GM19351 (cell line): ENCODE data around the gene PEX5L.
"Not testable (repeated sequence)": the region's sequence is repeated elsewhere in the genome, so short reads cannot be mapped to it uniquely, and the experiment has no call there.

ENCODE experiments used
- ATAC-seq: cut with Tn5 transposase; IDR thresholded peaks from one replicate; pipeline ENCODE4 v1.9.1; 2021; ENCODE audit warnings: mild to moderate bottlenecking, moderate library complexity; ENCODE audit not compliant: unreplicated experiment

PEX5L gene

GRCh38 chr3:180017846-180018245, 18.9 kb downstream of the PEX5L start:
- ATAC-seq: no peak

GRCh38 chr3:180011927-180012326, 24.8 kb downstream of the PEX5L start:
- no peak for ATAC-seq

- not testable (repeated sequence) for ATAC-seq
These were observed 28.4 kb downstream of the PEX5L start for GRCh38 chr3:180008318-180008717.

- no peak for ATAC-seq
These were observed 32.2 kb downstream of the PEX5L start for GRCh38 chr3:180004542-180004941.

GRCh38 chr3:180002006-180002405, 34.7 kb downstream of the PEX5L start:
- no peak for ATAC-seq

- ATAC-seq: no peak
These were observed 36.2 kb downstream of the PEX5L start for GRCh38 chr3:180000500-180000899.

- ATAC-seq: no peak
These were observed 41.3 kb downstream of the PEX5L start for GRCh38 chr3:179995406-179995805.

GRCh38 chr3:179991883-179992282, 44.9 kb downstream of the PEX5L start:
- no peak for ATAC-seq

GRCh38 chr3:179991104-179991503, 45.6 kb downstream of the PEX5L start:
- ATAC-seq: no peak

GRCh38 chr3:179981646-179982045, 55.1 kb downstream of the PEX5L start:
- no peak for ATAC-seq

GRCh38 chr3:179977356-179977755, 59.4 kb downstream of the PEX5L start:
- ATAC-seq: no peak

GRCh38 chr3:179973931-179974361, 62.8 kb downstream of the PEX5L start:
- ATAC-seq: no peak

- ATAC-seq: no peak
These were observed 63.8 kb downstream of the PEX5L start for GRCh38 chr3:179972881-179973423.

- ATAC-seq: no peak
These were observed 65.5 kb downstream of the PEX5L start for GRCh38 chr3:179971280-179971679.

- no peak for ATAC-seq
These were observed 66.0 kb downstream of the PEX5L start for GRCh38 chr3:179970746-179971145.

- ATAC-seq: no peak
These were observed 67.2 kb downstream of the PEX5L start for GRCh38 chr3:179969525-179969924.

GRCh38 chr3:179967622-179968021, 69.1 kb downstream of the PEX5L start:
- ATAC-seq: peak; percentile 91

- ATAC-seq: no peak
These were observed 71.8 kb downstream of the PEX5L start for GRCh38 chr3:179964890-179965289.

- ATAC-seq: no peak
These were observed 73.9 kb downstream of the PEX5L start for GRCh38 chr3:179962629-179963387.

- ATAC-seq: peak; percentile 75
These were observed 75.0 kb downstream of the PEX5L start for GRCh38 chr3:179961703-179962078.

- no peak for ATAC-seq
These were observed 75.5 kb downstream of the PEX5L start for GRCh38 chr3:179961071-179961702.

- no peak for ATAC-seq
These were observed 78.0 kb downstream of the PEX5L start for GRCh38 chr3:179958759-179959158.
